SIG-M5 treated with dmso at 0.1 percent for 504 hours (cell line): ENCODE data around the gene PWWP2B.

Experiments used
- DNase-seq: peaks from one replicate; lab custom pipeline; 2025; ENCODE audit not compliant: unreplicated experiment; lab: John Stamatoyannopoulos, UW

PWWP2B gene

DNA sequence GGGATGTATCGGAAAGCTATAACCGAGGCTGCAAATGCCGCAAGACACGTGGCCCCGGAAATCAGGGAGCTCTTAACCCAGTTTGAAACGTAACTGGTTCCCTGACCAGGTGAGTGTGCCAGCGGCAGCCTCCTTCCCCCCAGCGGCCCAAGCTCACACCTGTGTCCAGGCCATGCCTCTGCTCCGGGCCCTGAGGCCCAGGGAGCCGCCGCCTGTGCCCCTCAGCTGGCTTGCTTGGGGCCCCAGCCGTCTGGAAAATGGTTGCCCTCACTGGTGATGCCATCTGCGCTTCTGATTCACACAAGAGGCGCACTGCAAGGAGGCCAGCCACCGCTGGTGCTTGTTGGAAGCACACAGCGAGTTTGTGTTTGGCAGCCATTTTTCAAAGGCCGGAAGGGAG, 9.2 kb downstream of the PWWP2B start:
- no peak for DNase-seq

GRCh38 chr10:132406750-132407149, 9.8 kb downstream of the PWWP2B start:
- DNase-seq = no peak

- no peak for DNase-seq
These were observed 10.3 kb downstream of the PWWP2B start for GRCh38 chr10:132407243-132407746.

DNA sequence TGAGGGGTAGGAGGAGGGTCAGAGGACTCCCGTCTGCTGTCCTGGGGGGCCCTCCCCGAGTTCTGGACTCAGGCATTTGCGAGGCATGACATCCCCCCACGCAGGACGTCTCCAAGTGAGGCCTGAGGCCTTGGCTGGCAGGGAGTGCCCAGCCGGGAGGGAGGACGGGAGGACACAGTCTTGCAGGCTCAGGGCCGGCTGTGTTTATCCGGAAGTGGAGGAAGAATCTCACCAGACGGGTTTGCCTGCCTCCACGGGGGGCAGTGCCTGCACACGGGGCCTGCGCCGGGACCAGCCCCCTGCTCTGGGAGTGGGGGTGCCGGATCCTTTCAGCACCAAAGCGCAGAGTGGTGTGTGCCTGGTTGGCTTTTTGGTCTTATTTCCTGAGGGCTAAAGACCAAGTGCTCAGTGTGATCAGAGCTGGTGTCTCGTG, 10.9 kb downstream of the PWWP2B start:
- DNase-seq = peak; percentile 64

DNA sequence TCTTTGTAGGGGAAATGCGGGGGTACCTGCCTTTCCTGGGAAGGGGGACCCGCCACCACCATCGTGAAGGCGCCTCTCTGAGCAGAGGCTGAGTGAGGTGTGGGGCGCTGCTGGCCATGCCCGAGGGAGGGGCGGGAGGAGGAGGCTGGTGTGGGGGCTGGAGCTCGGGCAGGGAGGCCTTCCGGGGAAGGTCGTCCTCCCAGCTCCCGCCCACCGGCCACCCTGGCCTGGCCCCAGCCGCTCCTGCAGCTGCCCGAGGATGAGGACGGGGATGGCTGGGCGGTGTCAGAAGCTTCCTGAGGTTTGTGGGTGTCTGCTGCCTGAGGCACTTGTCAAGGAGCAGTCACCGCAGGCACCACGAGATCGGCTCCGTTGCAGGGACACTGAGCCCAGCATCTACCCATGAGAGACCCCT, 11.4 kb downstream of the PWWP2B start:
- no peak for DNase-seq

GRCh38 chr10:132408823-132409666, 12.0 kb downstream of the PWWP2B start:
- DNase-seq = no peak

- DNase-seq = no peak
These were observed 12.6 kb downstream of the PWWP2B start for GRCh38 chr10:132409667-132410028.

DNA sequence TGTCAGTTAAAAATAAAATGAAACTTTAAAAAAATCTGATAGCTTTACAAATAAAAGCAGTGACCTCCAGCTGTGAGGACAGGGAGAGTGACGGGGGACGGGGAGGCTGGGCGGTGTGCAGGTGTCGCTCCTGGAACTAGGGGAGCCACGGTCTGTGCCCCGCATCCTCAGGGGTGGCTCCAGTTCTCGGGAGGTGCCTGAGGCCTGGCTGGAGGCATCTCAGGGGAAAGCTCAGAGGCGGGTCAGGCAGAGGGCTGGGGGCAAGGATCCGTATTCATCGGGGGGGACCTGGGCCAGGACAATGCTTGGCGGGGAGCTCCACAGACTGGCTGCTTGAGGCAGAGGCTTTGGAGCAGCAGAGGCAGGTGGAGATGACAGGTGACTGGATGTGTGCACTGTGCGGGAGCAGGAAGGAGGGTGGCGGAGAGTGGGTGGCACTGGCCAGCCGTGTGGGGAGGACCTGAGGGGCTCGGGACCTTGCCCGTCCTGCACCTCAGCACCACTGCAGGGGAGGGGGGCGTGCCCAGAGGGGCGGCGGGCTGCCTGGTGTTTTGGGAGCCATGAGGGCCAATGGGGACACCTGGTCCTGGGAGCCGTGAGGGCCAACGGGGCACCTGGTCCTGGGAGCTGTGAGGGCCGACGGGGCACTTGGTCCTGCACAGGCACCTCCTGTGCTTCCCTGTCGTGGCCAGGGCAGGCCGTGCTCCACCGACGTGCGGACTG, 13.2 kb downstream of the PWWP2B start:
- DNase-seq = no peak

- DNase-seq = no peak
These were observed 14.0 kb downstream of the PWWP2B start for GRCh38 chr10:132410779-132411532.

GRCh38 chr10:132411561-132412253, 14.7 kb downstream of the PWWP2B start:
- no peak for DNase-seq

GRCh38 chr10:132412316-132413192, 15.6 kb downstream of the PWWP2B start:
- DNase-seq = no peak

GRCh38 chr10:132413226-132414205, 16.5 kb downstream of the PWWP2B start:
- no peak for DNase-seq

DNA sequence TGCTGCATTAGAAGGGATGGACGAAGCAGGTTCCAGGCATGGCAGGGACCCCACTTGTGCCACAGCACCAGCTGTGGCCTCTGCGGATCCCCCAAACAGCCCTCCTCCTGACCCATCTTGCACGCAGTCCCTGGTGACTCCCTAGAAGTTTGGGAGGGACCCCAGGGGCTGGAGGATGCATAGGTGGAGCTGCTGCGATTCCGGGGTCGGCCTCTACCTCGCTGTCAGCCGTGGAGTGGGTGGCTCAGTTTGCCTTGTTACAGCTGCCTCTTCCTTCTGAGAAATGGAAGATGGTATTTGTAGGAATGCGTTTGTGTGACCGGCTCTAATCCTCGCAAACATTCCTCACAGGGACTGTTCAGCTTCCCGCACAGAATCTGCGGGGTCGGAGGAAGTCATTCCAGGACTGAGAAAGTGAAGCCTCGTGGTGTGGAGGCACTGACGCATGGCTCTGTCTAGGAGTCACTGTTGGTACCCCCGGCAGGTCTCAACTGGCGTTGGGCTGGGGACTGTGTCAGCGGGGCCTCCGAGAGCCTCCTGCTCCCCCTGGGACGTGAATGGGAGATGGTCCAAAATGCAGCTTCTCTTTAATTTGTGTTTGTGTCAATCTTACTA, 17.5 kb downstream of the PWWP2B start:
- no peak for DNase-seq

GRCh38 chr10:132415255-132415654, 18.3 kb downstream of the PWWP2B start:
- DNase-seq = no peak

GRCh38 chr10:132415956-132416355, 19.0 kb downstream of the PWWP2B start:
- no peak for DNase-seq

DNA sequence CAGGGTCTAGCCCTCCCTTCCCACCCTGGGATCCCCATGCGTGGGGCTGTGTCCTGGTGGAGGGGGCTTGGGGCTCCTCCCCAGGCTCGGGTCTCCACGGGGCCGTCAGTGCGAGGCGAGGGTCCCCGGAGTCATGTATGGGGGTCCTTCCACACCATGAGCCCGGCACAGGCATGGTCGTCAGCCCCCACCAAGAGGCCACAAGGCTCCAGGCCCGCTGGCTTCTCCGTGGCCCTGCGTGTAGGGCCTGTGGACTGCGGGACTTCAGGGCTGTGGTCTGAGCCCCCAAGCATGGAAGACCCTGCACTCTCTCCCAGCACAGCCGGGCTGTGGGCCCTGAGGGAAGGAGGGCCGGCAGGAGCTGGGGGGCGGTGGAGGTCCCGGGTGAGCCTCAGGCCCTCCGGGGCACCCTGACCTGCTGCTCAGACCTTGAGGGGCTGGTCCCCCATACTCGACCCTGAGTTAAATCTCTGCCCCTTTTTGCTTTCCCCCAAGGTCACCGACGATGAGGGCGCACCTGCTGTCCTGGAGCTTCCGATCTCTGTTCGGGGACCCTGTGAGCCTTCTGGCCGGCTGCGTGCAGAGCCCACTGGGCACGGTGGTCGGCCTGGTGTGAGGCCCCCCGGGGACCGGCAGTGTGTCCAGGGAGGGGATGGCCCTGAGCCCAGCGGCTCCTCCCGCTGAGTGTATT, 19.7 kb downstream of the PWWP2B start:
- DNase-seq = no peak

DNA sequence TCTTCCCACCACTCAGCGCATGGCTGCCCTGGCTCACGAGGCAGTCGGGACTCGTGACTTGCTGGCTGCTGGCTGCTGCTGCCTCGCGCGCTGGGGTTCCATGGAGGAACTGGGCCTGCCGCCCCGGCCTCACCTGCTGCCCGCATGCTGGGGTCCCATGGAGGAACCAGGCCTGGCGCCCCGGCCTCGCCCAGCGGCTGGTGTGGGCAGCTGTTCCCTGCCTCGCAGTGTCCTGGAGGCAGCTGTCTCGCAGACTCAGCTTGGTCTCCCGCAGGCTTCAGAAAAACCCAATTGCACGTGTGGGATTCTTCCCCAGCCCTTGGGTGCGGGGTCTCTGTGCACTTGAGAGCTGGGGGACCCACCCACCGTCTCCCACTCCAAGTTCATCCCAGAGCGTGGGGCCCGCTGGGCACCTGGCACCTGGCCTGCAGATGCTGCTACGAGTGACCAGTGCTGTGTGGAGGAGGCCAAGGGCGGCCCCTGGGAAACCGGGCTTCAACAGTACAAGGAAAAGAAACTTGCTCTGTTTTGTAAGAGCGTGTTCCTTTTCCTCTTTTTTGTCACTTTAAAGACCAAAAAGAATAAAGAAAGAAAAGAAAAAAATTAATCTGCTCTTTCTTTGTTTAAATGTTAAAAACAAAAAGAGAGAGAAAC, 20.4 kb downstream of the PWWP2B start:
- no peak for DNase-seq
